ENCODE measurements around the gene ANKRD28. TPM values are rescaled to one million over a fixed set of nuclear protein-coding genes. Genes with fewer than 3 reads are reported as not detected.
A peak's percentile ranks its signal among the peaks of the same experiment; 100 is the strongest.

The ANKRD28 gene
- total and polyA plus RNA-seq, 9 of the 15 experiments (the other 6 are each of a cell fraction or from before 2014, with no cell fraction given) = 11.7 to 66.0 (median 36.7) TPM

DNA sequence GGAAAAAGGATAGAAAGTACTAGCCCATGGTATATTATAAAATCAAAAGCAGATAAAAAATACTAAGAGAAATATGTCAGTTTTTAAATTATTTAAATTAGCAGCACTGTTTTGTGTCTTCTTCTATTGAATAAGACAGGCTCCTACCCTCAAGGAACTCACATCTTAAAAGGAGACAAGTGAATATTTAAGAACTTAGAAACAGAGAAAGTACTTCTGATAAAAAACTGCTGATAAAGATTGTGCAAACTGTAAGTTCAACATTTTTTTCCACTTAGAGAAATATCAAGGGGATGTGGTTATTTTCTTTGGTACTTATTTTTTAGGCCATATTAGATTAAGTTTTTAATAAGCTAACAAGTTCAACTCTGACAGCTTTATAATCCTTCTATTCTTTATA is 3.0 kb upstream of the ANKRD28 start:
- Histone ChIP-seq H3K36me3 (ENCODE audit: control insufficient read depth, insufficient read depth, low read length) (no peaks in the 10 kb centered on the region), H3K4me1 (replicated peaks in 1 of 2; ENCODE audit: control insufficient read depth in 2 of 2, insufficient read depth in 2 of 2, low read length in 2 of 2) (peaks cover 4 to 42% of the 10 kb centered on the region in 2 experiments; a peak in 4 of 5 replicates), H4K20me1 (replicated peaks; ENCODE audit: control insufficient read depth, insufficient read depth, low read length) (no peaks in the 10 kb centered on the region), H3K9me1 (ENCODE audit: control insufficient read depth, insufficient read depth, low read length) (no peaks in the 10 kb centered on the region), H3K9ac (ENCODE audit: insufficient read depth in 1 of 2, low read depth in 2 of 2, low read length in 2 of 2) (no peak overlapping the region), H3K79me2 (ENCODE audit: control insufficient read depth, insufficient read depth, low read length) (peaks cover 96% of the 10 kb centered on the region), H3K4me2 (ENCODE audit: insufficient read depth, low read length) (no peak overlapping the region), H2AFZ (ENCODE audit: low read depth, low read length) (no peak overlapping the region), H3K27ac (ENCODE audit: extremely low read depth, low read depth, low read length) (peak overlapping the region; percentile 56; the same call in 1 of the 3 replicates), H3K9me3 (replicated peaks; ENCODE audit: control insufficient read depth, insufficient read depth, low read depth, low read length) (no peaks in the 10 kb centered on the region), H3K4me3 (no peak overlapping the region), H3K27me3 (ENCODE audit: control insufficient read depth in 2 of 2, insufficient read depth in 2 of 2, low read length in 2 of 2) (no peaks in the 10 kb centered on the region)
- FAIRE-seq (no peak), DNase-seq (ENCODE audit: extremely low read depth in 1 of 4, low spot score in 3 of 4) (no peak), ATAC-seq (no peak)
- BruUV-seq (replicated peaks) = no TSS peak
- in situ Hi-C loops (cut with MboI) (no loop called here), intact Hi-C loops (cut with micrococcal nuclease) (no loop called here)
- CTCF ChIA-PET (ENCODE audit: low intra/inter-chr PET ratio) = interaction anchor here (0.6 kb wide), 2 partner anchors 61 to 651 kb away, joined by 3 read pairs; no protein-coding TSS in a partner anchor
- POLR2A ChIA-PET = interaction anchor here (0.5 to 1.9 kb wide), 3 partner anchors 7 to 12 kb away, joined by 3 to 6 read pairs (median 3); no protein-coding TSS in a partner anchor
- TF ChIP-seq ZNF316 (IDR thresholded peaks at IDR 0.05) (peak; percentile 37), MCM3 (IDR thresholded peaks at IDR 0.05) (no peak), TARDBP (IDR thresholded peaks at IDR 0.05) (no peak), ZNF274 (IDR thresholded peaks at IDR 0.05; ENCODE audit: borderline replicate concordance, low read depth, low read length) (no peak), C11orf30 (IDR thresholded peaks at IDR 0.05; ENCODE audit: low read depth) (peak; percentile 43; the same call in 1 of the 2 replicates), EP300 (IDR thresholded peaks at IDR 0.05; ENCODE audit: low read length) (no peak), ZNF133 (CRISPR knock-in tag; IDR thresholded peaks at IDR 0.05) (no peak), CBFA2T3 (IDR thresholded peaks at IDR 0.05) (no peak), NUFIP1 (IDR thresholded peaks at IDR 0.05; ENCODE audit: partially characterized antibody) (no peak), PHF20 (IDR thresholded peaks at IDR 0.05; ENCODE audit: partially characterized antibody) (no peak), NFYB (IDR thresholded peaks at IDR 0.05; ENCODE audit: extremely low read depth, insufficient read length) (no peak), ZNF354B (CRISPR knock-in tag; IDR thresholded peaks at IDR 0.05) (no peak), ZNF75A (CRISPR knock-in tag; IDR thresholded peaks at IDR 0.05) (no peak), HDAC2 (IDR thresholded peaks at IDR 0.05) (no peak)
- TF ChIP-seq, protein P1, sequence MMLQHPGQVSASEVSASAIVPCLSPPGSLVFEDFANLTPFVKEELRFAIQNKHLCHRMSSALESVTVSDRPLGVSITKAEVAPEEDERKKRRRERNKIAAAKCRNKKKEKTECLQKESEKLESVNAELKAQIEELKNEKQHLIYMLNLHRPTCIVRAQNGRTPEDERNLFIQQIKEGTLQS (IDR thresholded peaks at IDR 0.05) = no peak
- TF ChIP-seq, protein P1 (CRISPR knock-in tag; conservative IDR thresholded peaks at IDR 0.05) = no peak
- TF ChIP-seq, protein P2, sequence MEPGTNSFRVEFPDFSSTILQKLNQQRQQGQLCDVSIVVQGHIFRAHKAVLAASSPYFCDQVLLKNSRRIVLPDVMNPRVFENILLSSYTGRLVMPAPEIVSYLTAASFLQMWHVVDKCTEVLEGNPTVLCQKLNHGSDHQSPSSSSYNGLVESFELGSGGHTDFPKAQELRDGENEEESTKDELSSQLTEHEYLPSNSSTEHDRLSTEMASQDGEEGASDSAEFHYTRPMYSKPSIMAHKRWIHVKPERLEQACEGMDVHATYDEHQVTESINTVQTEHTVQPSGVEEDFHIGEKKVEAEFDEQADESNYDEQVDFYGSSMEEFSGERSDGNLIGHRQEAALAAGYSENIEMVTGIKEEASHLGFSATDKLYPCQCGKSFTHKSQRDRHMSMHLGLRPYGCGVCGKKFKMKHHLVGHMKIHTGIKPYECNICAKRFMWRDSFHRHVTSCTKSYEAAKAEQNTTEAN (CRISPR knock-in tag; IDR thresholded peaks at IDR 0.05) = no peak
- TF ChIP-seq, protein P3, sequence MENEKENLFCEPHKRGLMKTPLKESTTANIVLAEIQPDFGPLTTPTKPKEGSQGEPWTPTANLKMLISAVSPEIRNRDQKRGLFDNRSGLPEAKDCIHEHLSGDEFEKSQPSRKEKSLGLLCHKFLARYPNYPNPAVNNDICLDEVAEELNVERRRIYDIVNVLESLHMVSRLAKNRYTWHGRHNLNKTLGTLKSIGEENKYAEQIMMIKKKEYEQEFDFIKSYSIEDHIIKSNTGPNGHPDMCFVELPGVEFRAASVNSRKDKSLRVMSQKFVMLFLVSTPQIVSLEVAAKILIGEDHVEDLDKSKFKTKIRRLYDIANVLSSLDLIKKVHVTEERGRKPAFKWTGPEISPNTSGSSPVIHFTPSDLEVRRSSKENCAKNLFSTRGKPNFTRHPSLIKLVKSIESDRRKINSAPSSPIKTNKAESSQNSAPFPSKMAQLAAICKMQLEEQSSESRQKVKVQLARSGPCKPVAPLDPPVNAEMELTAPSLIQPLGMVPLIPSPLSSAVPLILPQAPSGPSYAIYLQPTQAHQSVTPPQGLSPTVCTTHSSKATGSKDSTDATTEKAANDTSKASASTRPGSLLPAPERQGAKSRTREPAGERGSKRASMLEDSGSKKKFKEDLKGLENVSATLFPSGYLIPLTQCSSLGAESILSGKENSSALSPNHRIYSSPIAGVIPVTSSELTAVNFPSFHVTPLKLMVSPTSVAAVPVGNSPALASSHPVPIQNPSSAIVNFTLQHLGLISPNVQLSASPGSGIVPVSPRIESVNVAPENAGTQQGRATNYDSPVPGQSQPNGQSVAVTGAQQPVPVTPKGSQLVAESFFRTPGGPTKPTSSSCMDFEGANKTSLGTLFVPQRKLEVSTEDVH (IDR thresholded peaks at IDR 0.05; ENCODE audit: low read depth, partially characterized antibody) = no peak
- TF ChIP-seq, protein P4, sequence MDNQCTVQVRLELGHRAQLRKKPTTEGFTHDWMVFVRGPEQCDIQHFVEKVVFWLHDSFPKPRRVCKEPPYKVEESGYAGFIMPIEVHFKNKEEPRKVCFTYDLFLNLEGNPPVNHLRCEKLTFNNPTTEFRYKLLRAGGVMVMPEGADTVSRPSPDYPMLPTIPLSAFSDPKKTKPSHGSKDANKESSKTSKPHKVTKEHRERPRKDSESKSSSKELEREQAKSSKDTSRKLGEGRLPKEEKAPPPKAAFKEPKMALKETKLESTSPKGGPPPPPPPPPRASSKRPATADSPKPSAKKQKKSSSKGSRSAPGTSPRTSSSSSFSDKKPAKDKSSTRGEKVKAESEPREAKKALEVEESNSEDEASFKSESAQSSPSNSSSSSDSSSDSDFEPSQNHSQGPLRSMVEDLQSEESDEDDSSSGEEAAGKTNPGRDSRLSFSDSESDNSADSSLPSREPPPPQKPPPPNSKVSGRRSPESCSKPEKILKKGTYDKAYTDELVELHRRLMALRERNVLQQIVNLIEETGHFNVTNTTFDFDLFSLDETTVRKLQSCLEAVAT (IDR thresholded peaks at IDR 0.05) = no peak

Data from K562 (cell line).